Adrenal gland (tissue), 5 donors: ENCODE results near the gene JPH3.

Experiments used
- CTCF ChIP-seq, 6 experiments: fragments of 450-650 bp in 4 of 6; fragments of 200-600 bp in 2 of 6; sonication (generic) in 1 of 6; IDR thresholded peaks; 1 replicate in 5 of 6; 2 replicates in 1 of 6; pipeline versions ENCODE4 v1.5.1 to v1.8.0; 2016 to 2021; ENCODE audit warnings: antibody characterized with exemption in 6 of 6, mild to moderate bottlenecking in 2 of 6, moderate library complexity in 1 of 6
- POLR2A ChIP-seq, 2 donors: fragments of 450-650 bp; IDR thresholded peaks; one replicate each; pipeline ENCODE4 v1.6.1; 2017; ENCODE audit warnings: antibody characterized with exemption in 2 of 2, mild to moderate bottlenecking in 2 of 2, moderate library complexity in 1 of 2
- donor health status: DM: no; HTN: no; CAD: no.

- TF ChIP-seq CTCF (IDR thresholded peaks at IDR 0.05) (no peak), POLR2A (IDR thresholded peaks at IDR 0.05) (no peak)
Measured at GRCh38 chr16:87554754-87555427, 47.4 kb upstream of the JPH3 start.
